ENCODE data around the gene GJC2. TPM values are rescaled to one million over a fixed set of nuclear protein-coding genes. Genes with fewer than 3 reads are reported as not detected.

Gene GJC2
- total RNA-seq: 2.5 to 2.6 TPM (median 2.5 TPM) in 3 replicates

- H3K27me3 Mint-ChIP-seq (ENCODE audit: low read depth): no peaks in the 10 kb centered on the region
- no peak within 1 kb of the TSS for H3K4me3 Mint-ChIP-seq
- peak in 1 of 2 experiments; percentile 18 for DNase-seq (ENCODE audit: low spot score in 2 of 2, unreplicated experiment in 2 of 2)
- H3K36me3 Mint-ChIP-seq: no peaks in the 10 kb centered on the region
- H3K27ac Mint-ChIP-seq: peak within 1 kb of the TSS; percentile 39
- no peaks in the 10 kb centered on the region for H3K9me3 Mint-ChIP-seq
- H3K4me1 Mint-ChIP-seq: peaks cover 7% of the 10 kb centered on the region
- TF ChIP-seq, protein P1, sequence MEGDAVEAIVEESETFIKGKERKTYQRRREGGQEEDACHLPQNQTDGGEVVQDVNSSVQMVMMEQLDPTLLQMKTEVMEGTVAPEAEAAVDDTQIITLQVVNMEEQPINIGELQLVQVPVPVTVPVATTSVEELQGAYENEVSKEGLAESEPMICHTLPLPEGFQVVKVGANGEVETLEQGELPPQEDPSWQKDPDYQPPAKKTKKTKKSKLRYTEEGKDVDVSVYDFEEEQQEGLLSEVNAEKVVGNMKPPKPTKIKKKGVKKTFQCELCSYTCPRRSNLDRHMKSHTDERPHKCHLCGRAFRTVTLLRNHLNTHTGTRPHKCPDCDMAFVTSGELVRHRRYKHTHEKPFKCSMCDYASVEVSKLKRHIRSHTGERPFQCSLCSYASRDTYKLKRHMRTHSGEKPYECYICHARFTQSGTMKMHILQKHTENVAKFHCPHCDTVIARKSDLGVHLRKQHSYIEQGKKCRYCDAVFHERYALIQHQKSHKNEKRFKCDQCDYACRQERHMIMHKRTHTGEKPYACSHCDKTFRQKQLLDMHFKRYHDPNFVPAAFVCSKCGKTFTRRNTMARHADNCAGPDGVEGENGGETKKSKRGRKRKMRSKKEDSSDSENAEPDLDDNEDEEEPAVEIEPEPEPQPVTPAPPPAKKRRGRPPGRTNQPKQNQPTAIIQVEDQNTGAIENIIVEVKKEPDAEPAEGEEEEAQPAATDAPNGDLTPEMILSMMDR (IDR thresholded peaks at IDR 0.05; ENCODE audit: unreplicated experiment): no peak
Observed at GRCh38 chr1:228149406-228150119, at the start of gene GJC2. GJC2 (plus strand) TSS chr1:228149930; CDS start chr1:228157759, 7,829 bp downstream.

DNA sequence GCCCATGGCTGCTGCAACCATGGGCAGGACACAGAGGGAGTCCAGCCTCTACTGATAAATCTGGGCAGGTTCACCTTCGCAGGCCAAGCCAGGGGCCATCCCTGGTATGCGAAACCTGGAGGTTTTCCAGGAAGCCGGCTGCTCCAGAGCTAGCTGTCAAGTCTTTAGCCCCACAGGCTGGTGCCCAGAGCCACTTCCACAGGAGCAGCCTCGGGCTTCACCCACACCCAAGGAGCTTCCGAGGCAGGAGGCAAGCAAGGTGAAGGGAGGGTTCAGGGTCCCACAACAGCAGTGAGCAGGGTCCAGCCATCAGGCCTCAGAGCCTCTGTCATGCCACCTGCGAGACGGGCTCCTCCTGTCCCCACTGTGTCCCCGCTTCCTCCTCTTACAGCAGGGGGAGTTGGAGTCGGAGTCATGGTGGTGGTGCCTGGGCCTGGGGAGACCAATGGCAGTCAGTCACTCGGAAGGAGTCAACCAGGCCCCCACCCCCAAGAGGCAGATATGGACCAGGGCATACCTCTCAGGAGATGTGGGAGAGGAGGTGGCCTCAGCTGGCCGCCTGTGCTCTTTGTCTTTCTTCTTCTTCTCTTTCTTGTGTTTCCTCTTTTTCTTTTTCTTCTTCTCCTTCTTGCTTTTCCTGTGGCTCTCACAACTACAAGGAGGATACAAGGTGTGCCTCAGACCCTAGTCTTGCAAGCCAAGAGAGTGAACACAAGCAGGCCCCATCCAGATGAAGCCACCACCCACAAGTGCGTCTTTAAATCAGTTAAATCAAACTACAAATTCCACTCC lies 48.7 kb upstream of the GJC2 start:
- Mint-ChIP-seq H3K4me3 (peak overlapping the region; percentile 59), H3K36me3 (peaks cover 18% of the 10 kb centered on the region), H3K27me3 (ENCODE audit: low read depth) (no peaks in the 10 kb centered on the region), H3K9me3 (no peaks in the 10 kb centered on the region), H3K27ac (peak overlapping the region; percentile 58), H3K4me1 (peaks cover 15% of the 10 kb centered on the region)
- no peak for DNase-seq (ENCODE audit: low spot score in 2 of 2, unreplicated experiment in 2 of 2)
- TF ChIP-seq, protein P1 (IDR thresholded peaks at IDR 0.05; ENCODE audit: unreplicated experiment): no peak

GRCh38 chr1:228101614-228101993 lies 48.1 kb upstream of the GJC2 start:
- no peaks in the 10 kb centered on the region for H3K9me3 Mint-ChIP-seq

DNA sequence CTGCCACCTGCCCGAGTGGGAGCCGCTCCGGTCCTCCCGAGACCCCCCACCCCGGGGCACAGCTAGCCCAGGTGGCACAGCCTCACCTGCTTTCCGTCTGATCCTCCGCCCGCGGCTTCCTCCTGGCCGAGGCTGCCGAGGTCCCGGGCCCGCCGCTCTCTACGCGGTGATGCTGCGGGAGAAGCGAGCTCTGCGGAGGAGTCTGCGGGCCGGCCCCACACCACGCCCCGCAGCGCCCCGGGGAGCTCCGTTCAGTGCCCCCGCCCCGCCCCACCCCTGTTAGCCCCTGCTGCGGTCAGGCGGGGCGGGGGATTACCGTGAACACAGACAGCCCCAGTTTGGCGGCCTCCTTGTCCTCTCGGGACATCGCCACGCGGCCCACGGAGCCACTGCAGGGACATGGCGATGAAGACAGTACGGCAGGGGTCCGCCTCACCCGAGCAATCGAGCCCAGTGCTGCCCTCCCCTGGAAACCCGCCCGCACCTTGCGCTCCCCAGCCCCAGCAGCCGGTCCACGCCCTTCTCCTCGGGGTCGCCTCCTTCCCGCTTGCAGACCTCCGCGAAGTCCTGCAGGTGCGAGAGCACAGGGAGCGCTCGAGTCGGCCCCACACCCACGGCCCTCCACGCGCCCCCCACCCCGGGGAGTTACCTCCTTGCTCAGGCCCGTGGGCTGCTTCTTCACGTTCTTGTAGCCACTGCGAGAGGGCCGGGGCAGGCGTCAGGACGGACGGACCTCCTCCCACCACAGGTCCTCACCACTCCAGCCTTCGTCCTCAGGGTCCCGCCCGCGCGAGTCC lies 47.5 kb upstream of the GJC2 start:
- TF ChIP-seq, protein P1 (IDR thresholded peaks at IDR 0.05; ENCODE audit: unreplicated experiment): no peak
- H3K36me3 Mint-ChIP-seq: peaks cover 17% of the 10 kb centered on the region
- no peaks in the 10 kb centered on the region for H3K9me3 Mint-ChIP-seq
- peak overlapping the region; percentile 43 for H3K27ac Mint-ChIP-seq
- peaks cover 15% of the 10 kb centered on the region for H3K4me1 Mint-ChIP-seq
- no peaks in the 10 kb centered on the region for H3K27me3 Mint-ChIP-seq (ENCODE audit: low read depth)
- H3K4me3 Mint-ChIP-seq: peak overlapping the region; percentile 68
- DNase-seq (ENCODE audit: low spot score in 2 of 2, unreplicated experiment in 2 of 2): peak in 1 of 2 experiments; percentile 63

More at GRCh38 chr1:228101614-228101993, 48.1 kb upstream of the GJC2 start:
- Mint-ChIP-seq H3K4me1 (peaks cover 15% of the 10 kb centered on the region), H3K4me3 (peak overlapping the region; percentile 59), H3K27me3 (ENCODE audit: low read depth) (no peaks in the 10 kb centered on the region), H3K36me3 (peaks cover 17% of the 10 kb centered on the region), H3K27ac (no peak overlapping the region)
- no peak for DNase-seq (ENCODE audit: low spot score in 2 of 2, unreplicated experiment in 2 of 2)
- TF ChIP-seq, protein P1 (IDR thresholded peaks at IDR 0.05; ENCODE audit: unreplicated experiment): no peak

- no peaks in the 10 kb centered on the region for H3K9me3 Mint-ChIP-seq
- peak within 1 kb of the TSS; percentile 92 for H3K4me3 Mint-ChIP-seq
- peak within 1 kb of the TSS; percentile 97 for H3K27ac Mint-ChIP-seq
- H3K4me1 Mint-ChIP-seq: peaks cover 18% of the 10 kb centered on the region
- H3K27me3 Mint-ChIP-seq (ENCODE audit: low read depth): no peaks in the 10 kb centered on the region
- DNase-seq (ENCODE audit: low spot score in 2 of 2, unreplicated experiment in 2 of 2): peak; percentile 90 to 96
- peaks cover 12% of the 10 kb centered on the region for H3K36me3 Mint-ChIP-seq
- TF ChIP-seq, protein P1 (IDR thresholded peaks at IDR 0.05; ENCODE audit: unreplicated experiment): no peak
Observed at GRCh38 chr1:228102791-228103620, 46.7 kb upstream of the GJC2 start, which contains the start of gene C1orf35. C1orf35 (minus strand) TSS chr1:228103325; CDS start chr1:228103227, 98 bp downstream.
